NCI-H748 (cell line): Measurements from ENCODE around the gene TXNDC2.
"Not testable (repeated sequence)": the region's sequence is repeated elsewhere in the genome, so short reads cannot be mapped to it uniquely, and the experiment has no call there.

Experiments
- DNase-seq: peaks from one replicate; lab custom pipeline; 2025; ENCODE audit not compliant: unreplicated experiment; lab: John Stamatoyannopoulos, UW

The TXNDC2 gene

DNA sequence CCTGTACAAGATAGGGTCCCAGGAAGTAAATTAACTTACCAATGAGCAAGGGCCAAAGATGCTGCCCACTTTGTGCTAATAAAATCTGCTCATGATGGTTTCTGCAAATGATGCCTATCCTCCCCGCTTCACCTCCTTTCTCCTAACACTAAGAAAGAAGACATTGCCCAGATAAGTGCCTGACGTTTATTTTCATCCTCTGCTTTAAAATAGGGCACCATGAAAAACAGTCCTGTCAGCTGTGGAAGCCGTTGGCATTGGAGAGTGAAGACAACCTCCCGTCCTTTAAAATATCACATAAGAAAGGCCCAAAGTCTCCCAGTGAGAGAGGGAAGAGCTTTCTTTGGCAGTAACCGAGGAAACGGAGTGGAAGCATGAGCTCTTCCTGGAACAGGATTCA is 1.7 kb upstream of the TXNDC2 start:
- no peak for DNase-seq

DNA sequence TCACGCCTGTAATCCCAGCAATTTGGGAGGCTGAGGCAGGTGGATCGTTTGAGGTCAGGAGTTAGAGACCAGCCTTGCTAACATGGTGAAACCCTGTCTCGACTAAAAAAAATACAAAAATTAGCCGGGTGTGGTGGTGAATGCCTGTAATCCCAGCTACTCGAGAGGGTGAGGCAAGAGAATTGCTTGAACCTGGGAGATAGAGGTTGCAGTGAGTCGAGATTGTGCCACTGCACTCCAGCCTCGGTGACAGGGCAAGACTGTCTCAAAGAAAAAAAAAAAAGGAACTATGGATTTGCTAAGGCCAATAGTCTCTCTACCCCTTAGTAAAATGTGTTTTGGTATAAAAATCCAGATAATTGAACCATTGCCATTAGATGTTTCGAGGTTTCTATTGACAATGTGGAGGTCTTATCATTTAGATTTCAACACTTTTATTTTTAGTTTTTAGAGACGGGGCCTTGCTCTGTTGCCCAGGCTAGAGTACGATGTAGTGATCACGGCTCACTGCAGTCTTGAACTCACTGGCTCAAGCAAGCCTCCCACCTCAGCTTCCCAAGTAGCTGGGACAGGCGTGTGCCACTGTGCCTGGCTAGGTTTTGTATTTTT is 1.1 kb upstream of the TXNDC2 start:
- no peak for DNase-seq

DNA sequence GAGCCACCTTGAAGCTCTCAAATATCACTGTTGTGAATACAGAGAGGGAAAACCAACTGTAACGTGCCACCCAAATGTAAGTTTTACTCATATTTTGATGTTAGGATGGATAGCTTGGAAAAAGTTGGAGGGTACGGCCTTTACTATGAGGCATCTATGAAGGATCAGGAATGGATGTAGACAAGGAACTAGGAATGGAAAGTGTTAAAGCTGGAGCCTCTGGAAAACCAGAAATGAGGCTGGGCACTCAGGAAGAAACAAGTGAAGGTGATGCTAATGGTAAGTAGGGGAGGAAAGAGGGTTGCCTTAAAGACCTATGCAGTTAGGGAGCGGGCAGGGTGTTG is 204 bp downstream of the TXNDC2 start:
- no peak for DNase-seq

DNA sequence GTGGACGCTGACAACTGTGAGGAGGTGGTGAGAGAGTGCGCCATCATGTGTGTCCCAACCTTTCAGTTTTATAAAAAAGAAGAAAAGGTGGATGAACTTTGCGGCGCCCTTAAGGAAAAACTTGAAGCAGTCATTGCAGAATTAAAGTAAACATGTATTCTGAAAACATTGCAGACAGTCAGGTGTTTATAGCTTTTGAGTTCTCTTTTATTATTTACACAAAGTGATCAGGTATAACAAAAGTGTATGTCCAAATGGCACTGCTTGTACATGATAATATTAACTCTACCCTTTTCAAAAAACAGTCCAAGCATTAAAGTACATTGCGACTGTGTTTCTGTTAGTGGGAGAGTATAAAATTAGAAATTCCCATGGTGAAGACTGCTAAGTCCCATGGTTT is 2.2 kb downstream of the TXNDC2 start:
- DNase-seq = no peak

DNA sequence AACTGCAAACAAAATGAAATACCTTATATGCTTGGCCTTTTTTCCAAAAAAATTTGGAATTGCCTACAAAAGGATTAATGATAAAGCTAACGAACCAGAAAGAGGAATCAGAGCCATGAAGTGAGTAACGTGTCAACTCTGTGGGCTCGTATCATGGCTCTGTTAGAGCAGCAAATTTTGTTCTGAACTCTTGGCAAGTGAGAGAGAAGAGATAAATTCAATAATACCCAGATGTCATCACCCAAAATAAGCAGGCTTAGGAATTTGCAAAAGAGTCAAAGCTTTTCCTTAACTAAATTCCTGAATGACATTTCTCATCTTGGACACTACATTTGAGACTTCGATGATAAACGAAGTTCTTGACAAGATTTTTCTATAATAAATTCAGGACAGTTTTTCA is 4.4 kb downstream of the TXNDC2 start:
- DNase-seq = no peak

DNA sequence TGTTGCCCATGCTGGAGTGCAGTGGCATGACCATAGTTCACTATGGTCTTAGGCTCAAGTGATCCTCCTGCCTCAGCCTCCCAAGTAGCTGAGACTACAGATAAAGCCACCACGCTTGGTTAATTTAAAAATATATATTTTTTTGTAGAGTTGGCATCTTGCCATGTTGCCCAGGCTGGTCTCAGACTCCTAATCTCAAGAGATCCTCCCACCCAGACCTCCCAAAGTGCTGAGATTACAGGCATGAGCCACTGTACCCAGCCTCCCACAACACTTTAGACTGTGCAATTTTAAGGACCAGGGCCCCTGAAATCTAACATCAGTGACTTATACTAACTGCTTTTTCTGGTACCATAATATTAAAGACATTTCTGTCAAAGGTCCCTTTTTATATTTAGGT is 5.2 kb downstream of the TXNDC2 start:
- DNase-seq = no peak

DNA sequence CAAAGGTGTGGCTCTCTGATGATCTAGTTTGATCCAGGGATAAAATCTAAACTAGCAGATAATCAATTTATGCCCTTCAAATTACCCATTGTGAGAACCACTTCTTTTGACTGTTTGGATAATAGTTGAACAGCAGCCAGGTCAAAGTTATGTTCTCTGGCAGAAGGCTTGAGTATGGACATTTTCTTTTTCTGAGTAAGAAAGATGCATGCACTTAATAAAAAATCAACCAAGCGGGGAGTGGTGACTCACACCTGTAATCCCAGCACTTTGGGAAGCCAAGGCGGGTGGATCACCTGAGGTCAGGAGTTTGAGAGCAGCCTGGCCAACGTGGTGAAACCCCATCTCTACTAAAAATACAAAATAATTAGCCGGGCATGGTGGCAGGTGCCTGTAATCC is 5.7 kb downstream of the TXNDC2 start:
- not testable (repeated sequence) for DNase-seq

DNA sequence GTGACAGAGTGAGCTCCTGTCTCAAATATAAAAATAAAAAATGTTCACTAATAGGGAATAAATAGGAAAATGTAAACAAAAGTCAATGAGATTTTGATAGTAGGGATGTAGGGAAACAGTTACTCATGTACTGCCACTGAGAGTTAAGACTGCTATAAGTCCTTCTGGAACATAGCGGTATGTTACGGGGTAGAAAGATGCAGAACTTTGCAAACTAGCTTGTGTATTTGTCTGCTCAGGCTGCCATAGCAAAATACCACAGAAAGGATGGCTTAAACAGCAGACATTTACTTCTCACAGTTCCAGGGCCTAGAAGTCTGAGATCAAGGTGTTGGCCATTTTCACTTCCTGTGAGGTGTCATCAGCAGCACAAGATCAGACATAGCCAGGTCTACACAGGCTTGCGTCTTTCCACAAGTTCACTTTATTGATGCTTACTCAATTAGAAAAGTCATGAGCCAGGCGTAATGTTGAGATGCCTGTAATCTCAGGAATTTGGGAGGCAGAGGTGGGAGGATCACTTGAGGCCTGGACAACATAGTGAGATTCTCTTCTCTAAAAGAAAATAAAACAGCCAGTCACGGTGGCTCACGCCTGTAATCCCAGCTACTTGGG is 8.8 kb downstream of the TXNDC2 start:
- DNase-seq = no peak

DNA sequence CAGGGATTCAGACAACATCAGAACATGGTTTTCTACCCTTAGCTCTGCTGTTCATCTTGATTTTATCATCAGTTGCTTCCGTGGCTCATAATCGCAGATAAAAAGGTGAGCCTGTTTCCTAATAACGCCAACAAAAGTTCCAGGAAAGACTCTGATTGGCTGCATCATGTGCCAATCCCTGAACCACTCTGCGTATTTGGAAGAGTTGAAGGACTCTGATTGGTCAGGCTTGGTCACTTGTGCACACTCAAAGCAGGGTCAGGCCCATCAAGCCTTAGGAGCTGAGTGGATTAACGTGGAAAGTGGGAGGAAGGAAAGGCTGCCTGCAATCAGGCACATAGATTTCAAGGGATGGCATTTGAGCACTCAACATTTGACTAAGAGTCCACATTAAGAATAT is 11.4 kb downstream of the TXNDC2 start:
- DNase-seq = no peak

DNA sequence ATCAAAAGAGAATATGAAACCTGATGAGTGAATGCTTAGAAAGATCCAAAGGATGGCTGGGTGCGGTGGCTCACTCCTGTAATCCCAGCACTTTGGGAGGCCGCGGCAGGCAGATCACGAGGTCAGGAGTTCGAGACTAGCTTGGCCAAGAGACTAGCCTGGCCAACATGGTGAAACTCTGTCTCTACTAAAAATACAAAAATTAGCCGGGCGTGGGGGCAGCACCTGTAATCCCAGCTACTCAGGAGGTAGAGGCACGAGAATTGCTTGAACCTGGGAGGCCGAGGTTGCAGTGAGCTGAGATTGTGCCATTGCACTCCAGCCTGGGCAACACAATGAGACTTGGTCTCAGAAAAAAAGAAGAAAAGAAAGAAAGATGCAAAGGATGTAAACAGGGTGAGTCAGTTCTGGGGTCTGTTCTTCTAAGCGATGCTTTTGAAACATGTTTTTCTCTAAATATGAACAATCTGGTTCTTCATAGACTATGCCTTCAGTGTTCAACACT is 12.1 kb downstream of the TXNDC2 start:
- not testable (repeated sequence) for DNase-seq

DNA sequence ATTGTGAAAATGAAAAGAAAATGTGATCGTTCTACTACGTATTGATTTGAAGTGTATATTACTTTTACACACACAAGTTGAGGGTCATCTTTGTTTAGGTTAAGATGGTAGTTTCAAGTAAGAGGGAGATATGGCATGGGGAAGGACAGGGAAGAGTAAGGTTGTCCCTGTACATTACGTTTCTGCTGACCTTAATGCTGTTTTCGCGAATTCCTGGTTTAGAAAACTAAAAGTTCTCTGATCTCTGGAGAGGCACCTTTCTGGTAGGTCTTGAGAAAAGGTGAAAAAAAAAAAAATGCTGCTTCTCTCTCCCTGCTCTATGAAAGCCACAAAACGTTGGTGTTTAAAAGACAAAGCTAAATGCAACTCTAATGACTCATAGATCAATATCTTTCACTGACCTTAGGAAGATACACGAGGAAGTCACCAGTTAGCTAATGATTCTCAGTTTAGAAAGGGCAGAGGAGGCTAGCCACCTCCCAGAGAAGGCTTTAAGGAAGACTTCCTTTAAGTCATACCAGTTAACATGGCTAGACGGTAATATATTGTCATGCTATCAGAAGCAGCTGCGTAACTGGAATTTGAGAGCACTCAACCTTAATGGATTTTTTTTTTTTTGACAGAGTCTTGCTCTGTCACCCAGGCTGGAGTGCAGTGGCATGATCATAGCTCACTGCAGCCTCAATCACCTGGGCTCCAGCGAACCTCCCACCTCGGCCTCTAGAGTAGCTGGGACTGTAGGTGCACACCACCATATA is 13.2 kb downstream of the TXNDC2 start:
- DNase-seq = no peak

DNA sequence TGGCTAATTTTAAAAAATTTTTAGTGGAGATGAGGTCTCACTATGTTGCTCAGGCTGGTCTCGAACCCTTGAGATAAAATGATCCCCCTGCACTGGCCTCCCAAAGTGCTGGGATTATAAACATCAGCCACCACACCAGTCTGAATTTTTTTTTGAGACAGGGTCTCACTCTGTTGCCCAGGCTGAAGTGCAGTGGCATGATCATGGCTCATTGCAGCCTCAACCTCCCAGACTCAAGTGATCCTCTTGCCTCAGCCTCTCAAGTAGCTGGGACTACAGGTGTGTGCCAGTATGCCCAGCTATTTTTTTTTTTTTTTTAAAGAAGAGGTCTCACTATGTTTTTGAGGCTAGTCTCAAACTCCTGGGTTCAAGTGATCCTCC is 13.8 kb downstream of the TXNDC2 start:
- not testable (repeated sequence) for DNase-seq

DNA sequence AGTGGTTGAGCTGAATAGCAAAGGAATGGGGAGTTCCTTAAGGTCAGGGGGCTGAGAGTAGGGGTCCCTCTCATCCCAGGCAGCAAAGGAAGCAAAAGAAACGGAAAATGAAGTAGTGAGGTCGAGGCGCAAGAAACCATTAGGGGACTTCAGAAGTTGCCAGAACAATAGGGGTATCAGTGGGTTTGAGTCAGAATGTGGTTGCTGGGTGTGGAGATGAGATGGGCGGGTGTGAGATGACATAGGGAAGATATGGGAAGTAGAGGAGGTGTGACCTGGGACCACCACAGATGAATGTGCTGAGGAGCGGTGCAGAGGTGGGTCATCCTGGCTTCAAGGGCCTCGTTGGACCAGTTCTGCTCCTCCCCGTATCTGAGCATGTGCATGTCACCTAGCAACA is 14.9 kb downstream of the TXNDC2 start:
- no peak for DNase-seq

DNA sequence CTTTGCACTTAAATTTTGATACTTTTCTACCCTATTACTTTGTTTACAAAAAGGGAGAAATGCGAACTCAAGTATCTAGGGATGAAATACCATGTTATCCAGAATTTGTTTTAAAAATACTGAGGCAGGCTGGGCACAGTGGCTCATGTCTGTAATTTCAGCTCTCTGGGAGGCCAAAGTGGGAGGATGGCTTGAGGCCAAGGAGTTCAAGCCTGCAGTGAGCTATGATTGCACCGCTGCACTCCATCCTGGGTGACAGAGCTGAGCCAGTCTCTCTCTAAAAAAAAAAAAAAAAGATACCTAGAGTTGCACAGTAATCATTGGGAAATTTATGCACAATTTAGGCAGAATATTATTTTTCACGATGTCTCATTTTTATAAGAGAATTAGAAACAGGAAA is 15.6 kb downstream of the TXNDC2 start:
- no peak for DNase-seq

DNA sequence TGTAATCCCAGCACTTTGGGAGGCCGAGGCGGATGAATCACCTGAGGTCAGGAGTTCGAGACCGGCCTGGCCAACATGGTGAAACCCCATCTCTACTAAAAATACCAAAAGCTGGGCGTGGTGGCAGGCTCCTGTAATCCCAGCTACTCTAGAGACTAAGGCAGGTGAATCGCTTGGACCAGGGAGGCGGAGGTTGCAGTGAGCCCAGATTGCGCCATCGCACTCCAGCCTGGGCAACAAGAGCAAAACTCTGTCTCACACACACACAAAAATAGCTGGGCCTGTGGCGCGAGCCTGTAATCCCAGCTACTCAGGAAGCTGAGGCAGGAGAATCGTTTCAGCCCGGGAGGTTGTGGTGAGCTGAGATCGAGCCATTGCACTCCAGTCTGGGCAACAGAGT is 16.5 kb downstream of the TXNDC2 start:
- not testable (repeated sequence) for DNase-seq

DNA sequence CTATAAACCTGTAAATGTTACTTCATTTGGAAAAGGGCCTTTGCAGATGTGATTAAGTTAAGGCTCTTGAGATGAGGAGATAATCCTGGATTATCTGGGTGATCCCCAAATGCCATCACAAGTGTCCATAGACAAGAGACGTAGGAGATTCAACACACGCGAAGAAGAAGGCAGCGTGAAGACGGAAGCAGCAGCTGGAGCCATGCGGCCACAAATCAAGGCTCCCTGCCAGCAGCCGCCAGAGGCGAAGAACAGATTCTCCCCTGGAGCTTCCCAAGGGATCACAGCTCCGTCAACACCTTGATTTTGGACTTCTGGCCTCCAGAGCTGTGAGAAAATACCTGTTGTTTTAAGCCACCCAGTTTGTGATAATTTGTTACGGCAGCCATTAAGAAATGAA is 17.1 kb downstream of the TXNDC2 start:
- no peak for DNase-seq

DNA sequence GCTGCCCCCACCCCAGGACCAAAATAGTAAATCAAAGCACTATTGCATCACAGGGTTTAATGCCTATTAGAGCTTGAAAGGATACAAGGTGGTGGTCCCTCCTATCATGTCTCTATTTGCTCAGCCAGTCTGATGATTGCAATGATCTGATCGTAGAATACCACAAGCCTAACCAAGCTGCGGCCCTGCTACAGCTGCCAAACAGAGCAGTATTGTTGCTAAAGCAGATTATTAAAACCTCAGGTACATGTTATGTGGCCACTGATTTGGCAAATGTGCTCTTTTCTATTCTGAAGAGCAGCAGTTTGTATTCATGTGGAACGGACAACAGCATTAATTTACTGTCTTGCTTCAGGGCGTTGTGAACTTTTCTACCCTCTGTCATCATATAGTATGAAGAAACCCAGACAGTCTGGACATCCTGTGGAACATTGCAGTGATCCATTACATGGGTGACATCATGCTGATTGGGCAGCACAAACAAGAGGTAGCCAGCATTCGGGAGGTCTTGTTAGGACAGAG is 19.7 kb downstream of the TXNDC2 start:
- DNase-seq = no peak

DNA sequence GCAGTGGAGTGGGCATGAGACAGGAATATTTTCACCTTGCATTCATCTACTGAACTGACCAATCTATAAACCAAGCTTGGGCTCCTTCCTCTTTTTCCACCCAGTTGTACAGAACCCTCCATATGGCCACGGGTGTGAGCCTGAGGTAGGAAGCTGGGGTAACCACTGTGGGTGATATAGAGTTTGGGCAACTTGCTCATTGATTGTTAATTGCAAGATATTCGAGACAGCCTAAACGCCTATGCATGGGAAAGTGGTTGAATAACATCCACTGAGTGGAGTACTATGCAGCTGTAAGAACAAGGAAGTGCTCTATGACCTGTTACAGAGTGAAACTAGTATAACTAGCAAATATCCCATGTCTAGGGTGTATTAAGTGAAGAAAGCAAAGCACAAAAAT is 20.7 kb downstream of the TXNDC2 start:
- no peak for DNase-seq

DNA sequence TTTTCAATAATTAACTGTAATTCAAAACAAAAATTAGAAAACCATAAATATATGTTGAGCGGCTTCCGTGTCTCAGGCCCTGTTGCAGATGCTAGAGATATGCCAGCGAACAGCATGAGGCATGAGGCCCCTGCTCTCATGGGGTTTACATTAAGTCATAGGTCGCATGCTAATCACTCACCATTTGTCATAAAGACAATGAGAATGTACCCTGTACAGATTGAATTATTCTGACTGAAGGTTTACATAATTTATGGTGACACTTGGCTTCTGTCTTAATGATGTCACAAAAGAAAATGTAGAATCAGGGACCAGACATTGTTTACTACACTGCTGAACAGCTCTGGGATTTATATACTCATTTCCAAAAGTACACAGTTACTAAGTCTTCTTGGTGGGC is 22.1 kb downstream of the TXNDC2 start:
- no peak for DNase-seq

DNA sequence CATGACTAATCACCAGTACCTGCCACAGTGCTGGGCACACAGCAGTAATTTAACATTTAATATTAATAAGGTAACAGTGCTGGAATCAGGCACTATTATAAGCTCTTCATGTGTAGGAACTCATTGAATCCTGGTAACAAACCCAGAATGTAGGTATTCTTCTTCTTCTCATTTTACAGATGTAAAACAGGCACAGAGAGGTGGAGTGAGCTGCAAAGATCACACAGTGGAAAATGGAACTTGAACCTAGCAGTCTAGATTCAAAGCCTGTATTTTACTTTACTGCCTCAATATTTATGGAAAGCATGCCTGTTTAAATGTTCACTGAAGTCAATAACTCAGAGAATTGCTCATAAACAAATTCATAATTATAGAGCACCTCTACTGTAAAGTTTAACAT is 24.3 kb downstream of the TXNDC2 start:
- no peak for DNase-seq

DNA sequence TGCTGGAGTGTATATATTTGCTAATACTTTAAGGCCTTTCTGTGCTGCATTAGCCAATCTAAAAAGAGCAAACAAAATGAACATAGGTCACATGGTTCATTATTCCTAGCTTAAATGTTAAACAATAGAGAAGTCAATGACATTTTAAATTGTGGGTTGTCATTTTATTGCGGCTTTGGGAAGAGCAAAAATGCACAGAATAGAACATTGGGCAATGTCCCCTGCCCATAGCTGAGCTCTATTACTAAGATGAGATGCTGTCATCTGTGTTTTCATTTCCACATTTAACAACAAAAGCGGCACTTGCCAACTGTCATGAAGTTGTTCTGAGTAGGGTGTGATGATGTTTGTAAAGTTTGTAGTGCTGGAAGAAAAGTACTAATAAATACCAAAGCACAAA is 24.9 kb downstream of the TXNDC2 start:
- no peak for DNase-seq

DNA sequence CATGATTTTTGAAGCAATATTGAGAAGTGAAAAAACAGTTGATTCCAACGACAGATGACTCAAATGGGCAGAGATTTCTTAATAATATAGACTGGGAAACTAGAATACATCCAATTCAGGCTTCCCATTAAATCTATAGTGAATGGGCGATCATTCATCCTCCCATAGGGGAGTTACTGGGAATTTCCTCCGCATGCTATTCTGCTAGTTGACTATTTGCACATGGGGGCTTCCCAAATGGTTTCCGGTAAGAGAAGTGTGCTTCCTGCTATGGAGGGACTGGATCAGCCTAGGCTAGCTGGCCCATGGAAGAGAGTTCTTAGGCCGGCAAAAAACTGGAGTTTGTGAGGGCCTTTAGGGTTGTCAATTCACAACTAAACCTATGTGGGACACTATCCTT is 25.5 kb downstream of the TXNDC2 start:
- no peak for DNase-seq
